ENCODE data around the gene DFFB.
"Not testable (repeated sequence)": the region's sequence is repeated elsewhere in the genome, so short reads cannot be mapped to it uniquely, and the experiment has no call there.

Gene DFFB

DNA sequence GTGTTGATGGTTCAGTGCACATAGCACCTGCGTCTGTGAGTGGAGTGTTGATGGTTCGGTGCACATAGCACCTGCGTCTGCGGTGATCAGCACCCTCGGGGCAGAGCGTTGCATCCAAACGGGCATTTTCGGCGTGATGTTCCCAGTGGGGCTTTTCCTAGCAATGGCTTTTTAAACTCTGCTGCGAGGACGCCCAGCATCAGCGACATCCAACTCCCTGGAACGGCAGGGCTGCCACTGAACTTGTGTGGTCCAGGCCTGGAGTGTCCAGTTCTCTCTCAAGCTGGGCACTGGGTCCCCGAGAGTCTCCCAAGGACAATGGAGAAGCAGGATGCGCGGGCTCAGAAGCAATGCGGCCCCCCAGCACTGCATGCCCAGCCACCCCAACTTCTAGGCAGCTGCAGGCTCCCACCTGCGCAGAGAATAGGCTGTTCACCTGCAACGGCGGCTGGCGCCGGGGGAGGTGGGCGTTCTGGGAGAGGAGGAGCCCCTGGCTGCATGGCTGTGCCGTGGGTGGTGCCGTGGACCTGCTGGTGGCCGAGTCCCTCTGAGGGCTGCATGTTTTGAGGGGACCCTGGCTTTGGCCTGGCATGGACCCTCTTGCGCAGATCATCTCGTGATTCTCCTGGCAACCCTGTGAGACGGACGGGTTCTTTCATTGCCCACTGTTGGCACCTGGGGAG is 52.9 kb downstream of the DFFB start:
- no peak for DNase-seq (ENCODE audit: low read depth in 2 of 2)

GRCh38 chr1:3910857-3911845 is 53.9 kb downstream of the DFFB start:
- DNase-seq (ENCODE audit: low read depth in 2 of 2) = peak; percentile 70 to 74

DNA sequence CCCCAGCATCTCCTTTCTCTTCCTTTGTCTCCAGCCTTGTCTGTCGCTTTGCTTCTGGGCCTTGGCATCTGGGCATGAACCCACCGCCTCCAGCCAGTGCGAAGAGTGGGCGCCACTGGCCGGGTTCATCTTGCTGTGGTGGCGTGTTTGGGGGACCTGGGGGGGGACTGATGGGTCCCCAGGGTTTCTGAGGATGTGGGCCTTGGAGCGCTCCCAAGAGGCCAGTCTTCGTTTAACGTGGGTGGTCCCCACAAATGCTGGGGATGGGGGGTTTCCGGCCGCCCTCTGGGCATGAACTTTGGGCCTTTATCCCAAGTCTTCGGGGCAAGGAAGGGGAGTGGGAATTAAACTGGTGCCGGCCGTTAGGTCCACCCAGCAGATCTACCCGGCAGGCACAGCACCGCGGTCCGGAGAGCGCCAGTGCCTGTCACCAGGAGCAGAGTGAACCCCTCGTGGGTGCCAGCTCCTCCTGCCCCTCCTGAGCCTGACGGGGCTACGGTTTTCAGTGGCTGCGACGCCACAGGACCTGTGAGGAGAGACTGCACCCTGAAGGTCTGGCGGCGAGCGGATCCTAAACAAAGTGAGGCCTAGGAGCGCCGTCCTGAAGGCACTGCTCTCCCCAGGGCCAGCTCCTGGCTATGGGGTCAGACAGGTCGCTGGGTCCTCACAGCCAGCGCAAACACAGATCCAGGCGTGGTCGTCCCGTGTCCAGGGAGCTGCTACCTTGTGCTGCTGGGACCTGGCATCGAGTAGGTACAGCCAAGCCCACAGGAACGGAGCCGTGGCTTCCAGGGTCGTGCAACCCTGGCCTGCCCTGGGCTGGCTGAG is 54.9 kb downstream of the DFFB start:
- no peak for DNase-seq (ENCODE audit: low read depth in 2 of 2)

- DNase-seq (ENCODE audit: low read depth in 2 of 2) = no peak
Measured at GRCh38 chr1:3912809-3913685, 55.8 kb downstream of the DFFB start.

DNA sequence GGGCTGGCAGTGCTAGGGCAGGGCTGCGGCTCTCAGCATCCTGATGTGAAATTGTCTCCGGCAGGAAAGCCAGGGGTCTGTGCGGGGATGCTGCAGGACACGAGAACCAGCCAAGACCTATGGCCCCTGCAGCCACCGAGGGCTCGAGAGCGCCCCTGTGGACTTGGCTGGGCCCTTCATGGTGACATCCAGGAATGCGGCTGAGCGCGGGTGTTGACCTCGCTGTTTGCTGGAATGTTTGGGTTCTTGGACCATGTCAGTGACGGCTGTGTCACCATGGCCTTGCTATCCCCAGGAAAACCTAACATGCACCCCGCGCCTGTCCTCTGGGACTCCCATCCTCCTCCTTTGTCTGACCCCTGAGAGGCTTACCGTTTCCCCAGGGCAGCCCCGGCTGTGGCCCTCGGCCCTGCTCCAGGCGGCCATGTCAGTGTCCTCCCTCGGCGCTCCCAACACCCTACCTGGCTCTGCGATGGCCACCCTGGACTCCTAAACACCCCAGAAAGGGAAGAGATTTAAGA is 57.1 kb downstream of the DFFB start:
- DNase-seq (ENCODE audit: low read depth in 2 of 2) = no peak

DNA sequence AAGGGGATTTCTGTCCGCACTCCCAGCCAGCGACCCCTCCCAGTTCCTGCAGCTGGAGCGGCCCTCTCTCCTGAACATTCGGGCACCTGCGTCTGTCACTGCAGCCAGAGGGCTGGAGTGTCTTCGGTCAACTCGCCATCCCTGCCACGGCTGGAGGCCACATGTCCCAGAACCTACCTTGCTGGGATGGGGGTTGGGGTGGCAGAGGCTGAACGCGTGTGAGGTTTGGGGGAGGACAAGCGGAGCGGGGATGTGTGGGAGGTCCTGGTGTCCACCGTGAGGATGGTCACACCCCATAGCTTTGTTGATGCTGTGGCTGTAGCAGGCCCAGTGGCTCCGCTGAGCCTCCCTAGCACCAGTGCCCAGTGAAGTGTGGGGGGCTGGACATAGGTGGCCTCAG is 57.6 kb downstream of the DFFB start:
- DNase-seq (ENCODE audit: low read depth in 2 of 2) = no peak

DNA sequence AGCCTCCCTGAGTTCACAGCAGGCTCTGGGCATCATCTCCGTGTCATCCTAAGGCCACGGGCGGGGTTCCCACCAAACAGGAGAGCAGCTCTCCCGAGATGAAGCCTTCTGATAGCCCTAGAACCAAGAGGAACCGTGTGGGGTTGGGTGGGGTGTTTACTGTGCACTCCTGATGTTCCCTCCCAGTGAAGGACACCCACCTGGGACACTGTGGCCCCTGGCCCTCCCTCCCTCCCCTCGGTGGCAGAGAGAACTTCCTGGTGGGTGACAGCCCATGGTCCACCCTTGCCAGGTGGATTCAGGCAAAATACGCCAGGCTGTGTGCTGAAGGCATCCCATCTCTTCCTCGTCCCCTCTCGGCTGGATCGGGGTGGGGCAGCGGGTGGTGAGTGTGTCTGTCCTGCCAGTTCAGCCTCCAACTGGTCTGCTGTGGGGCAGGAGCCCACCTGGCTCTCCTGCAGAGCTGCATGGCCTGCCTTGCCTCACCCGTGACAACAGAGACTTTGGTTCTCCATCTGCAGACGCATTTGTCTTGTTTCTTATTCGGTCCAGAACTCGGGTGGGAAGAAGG is 58.4 kb downstream of the DFFB start:
- DNase-seq (ENCODE audit: low read depth in 2 of 2) = no peak

DNA sequence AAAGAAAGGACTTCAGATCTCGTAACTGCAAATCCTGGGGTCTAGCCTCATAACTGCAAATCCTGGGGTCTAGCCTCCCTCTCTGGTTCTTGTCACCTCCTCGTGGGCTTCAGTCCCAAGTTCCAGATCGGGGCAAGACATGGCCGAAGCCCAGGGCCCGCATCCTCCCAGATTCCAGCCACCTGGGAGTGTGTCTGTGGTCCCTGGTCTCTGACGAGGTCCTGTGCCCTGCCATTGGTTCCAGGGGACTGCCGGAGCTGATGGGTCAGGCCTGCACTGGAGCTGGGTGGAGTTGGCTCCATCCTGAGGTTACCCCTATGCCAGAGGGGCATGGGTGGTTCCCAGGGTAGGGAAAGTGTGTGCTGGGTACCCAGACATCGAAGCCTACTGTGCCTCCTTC is 60.5 kb downstream of the DFFB start:
- no peak for DNase-seq (ENCODE audit: low read depth in 2 of 2)

GRCh38 chr1:3918359-3918758 is 61.1 kb downstream of the DFFB start:
- DNase-seq (ENCODE audit: low read depth in 2 of 2) = not testable (repeated sequence)

DNA sequence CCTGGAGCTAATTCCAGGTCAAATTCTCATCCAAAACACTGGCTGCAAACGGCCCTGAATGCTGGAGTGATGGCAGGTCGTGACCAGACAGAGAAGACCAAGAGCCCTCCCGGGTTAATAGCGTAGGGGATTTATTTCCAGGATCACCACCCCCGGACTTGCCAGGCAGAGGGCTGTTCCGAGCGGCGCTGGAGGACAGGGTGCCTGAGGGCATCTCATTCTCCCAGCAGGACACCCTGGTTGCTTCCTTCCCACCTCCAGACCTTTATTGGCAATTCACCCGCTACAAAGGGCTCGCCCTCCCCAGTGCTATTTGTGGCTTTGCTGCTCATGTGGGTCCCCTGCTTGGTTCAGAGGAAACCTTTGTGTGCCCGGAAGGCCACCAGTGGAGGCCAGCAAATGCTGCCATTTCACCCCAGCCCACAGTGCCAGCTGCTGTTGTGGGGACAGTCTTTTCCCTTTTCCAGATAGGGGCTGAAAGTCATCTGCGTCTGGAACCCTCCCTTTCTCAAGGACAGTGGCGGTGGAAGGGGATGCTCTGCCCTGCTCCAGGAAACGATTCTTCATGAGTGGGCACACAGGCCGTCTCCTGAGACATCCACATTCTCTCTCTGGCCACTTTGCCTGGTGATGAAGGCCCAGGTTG is 61.8 kb downstream of the DFFB start:
- DNase-seq (ENCODE audit: low read depth in 2 of 2) = no peak

DNA sequence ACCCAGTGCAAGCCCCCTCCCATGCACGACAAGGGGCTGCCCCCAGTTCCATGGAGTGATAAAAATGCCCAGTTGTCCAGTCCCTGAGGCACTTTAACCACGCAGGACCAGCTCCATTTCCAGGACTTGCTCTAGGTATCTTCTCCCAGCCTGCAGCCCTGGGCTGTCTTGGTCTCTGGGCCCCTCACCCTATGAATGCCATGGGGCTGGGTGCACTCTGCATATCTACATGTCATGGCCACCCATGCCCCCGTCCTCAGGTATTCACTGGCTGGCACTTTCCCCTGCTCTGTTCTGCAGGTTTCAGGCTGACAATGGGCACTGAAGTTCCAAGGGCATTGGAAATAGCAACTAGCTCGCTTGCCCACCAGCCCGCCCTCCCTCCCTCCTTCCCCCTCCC is 62.4 kb downstream of the DFFB start:
- DNase-seq (ENCODE audit: low read depth in 2 of 2) = no peak

DNA sequence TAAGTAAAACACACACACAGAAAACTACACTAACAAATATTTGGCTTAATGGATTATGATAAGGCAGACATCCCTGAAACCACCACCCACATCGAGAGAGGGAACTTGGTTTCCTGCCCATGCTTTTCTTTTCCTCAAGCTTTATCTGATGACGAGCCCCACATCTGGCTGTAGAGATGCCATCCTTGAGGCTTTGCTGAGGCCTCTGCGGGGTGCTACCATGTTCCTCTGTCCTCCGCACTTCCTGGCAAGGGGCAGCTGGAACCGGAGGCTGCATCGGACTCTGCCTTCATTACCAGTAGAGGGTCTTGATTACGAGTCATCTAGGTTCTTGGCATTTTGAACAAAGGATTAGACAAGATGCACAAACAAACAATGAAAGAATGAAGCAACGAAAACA is 64.5 kb downstream of the DFFB start:
- no peak for DNase-seq (ENCODE audit: low read depth in 2 of 2)

- no peak for DNase-seq (ENCODE audit: low read depth in 2 of 2)
Measured at GRCh38 chr1:3922201-3922725, 65.0 kb downstream of the DFFB start.

DNA sequence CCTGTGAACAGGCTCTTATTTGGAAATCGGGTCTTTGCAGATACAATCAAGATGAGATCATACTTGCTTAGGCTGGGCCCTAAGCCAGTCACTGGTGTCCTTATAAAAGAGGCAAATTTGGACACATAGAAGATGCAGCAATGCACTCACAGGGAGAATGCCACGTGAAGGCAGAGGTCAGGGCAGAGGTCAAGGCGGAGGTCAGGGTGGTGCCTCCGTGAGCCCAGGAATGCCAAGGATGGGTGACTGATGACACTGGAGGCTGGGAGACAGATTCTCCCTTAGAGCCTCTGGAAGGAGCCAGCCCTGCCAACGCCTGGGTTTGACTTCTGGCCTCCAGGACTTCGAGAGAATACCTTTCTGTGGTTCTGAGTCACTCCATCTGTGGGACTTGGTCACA is 65.6 kb downstream of the DFFB start:
- DNase-seq (ENCODE audit: low read depth in 2 of 2) = no peak

GRCh38 chr1:3923378-3924185 is 66.3 kb downstream of the DFFB start:
- DNase-seq (ENCODE audit: low read depth in 2 of 2) = no peak

GRCh38 chr1:3924186-3924824 is 67.0 kb downstream of the DFFB start:
- no peak for DNase-seq (ENCODE audit: low read depth in 2 of 2)

DNA sequence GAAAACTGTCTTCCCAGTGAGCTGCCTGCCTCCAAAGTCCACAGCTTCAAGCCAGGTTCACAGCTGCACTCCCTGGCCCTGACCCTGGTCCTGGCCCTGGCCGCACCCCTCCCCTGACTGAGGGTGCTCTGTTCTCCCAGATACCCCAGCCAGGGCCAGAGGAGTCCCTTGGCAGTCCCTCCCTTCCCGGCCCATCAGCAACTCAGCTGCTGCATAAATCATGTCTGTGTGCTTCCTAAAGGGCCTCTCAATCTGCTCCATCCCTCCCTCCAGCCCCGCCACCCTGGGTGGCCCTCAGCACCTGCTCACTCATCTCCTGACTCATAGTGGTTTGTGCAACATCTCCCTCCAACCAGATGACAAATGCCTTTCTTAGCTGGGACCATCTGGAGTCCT is 67.5 kb downstream of the DFFB start:
- DNase-seq (ENCODE audit: low read depth in 2 of 2) = no peak

DNA sequence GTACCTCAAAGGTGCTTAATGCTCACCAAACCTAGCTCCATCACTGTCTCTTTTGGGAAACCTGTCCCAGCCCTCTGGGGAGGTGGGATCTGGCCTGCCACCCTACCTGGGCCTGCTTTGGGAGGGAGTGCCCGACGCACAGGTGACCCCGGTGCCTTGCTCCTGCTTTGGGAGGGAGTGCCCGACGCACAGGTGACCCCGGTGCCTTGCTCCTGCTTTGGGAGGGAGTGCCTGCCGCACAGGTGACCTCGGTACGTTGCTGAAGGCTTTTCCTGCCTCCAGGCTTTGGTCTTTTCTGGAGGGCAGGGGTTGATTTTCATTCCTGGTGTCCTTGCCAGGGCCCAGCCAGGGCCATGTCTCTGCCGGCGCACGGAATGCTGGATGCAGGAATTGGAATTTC is 68.0 kb downstream of the DFFB start:
- no peak for DNase-seq (ENCODE audit: low read depth in 2 of 2)

DNA sequence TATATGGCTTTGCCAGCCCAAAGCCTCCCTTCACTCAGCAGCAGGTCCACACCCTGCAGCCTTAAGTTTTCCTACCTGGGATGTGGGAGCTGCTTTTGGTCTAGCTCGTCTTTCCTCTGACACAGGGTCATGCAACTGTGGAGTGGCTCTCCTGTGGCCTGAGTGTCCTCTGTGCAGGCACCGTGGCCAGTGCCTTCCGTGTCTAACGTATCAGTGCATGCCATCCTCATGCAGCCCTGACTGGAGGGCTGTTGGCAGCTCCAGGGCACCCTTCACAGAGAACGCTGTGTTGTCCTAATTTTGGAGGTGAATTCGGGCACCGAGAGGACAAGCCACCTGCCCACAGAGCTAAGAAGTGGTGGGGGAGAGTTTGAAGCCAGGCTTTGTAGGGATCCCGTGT is 68.5 kb downstream of the DFFB start:
- no peak for DNase-seq (ENCODE audit: low read depth in 2 of 2)

All from stimulated activated CD4-positive, alpha-beta T cell treated with anti-CD3 and anti-CD28 coated beads, Interleukin-4, amount 100 ng/mL, for 48 hours (primary cell).